Measurements from ENCODE around the gene WFDC12.

Gene WFDC12

DNA sequence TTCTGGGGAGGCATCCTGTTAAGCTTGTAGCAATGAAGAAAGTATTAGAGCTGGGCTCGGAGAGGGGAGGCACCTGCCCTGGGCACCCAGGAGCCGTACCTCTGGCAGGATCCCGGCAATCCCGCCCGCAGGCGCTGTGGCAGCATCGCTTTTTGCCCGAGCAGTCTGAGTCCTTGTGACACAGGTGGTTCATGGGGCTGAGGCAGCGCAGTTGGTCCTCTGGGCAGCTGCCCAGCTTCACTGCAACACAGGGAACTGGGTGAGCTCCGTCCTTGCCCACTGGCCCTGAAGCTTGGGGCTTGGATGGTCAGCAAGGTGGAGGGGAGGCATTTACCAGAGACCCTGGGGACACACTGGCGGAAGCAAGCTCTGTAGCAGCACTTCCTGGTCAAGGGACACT is 14.0 kb downstream of the WFDC12 start:
- no peak for TF ChIP-seq POLR2AphosphoS5 (IDR thresholded peaks at IDR 0.05; ENCODE audit: low read depth, low read length)
- TF ChIP-seq, protein P1, sequence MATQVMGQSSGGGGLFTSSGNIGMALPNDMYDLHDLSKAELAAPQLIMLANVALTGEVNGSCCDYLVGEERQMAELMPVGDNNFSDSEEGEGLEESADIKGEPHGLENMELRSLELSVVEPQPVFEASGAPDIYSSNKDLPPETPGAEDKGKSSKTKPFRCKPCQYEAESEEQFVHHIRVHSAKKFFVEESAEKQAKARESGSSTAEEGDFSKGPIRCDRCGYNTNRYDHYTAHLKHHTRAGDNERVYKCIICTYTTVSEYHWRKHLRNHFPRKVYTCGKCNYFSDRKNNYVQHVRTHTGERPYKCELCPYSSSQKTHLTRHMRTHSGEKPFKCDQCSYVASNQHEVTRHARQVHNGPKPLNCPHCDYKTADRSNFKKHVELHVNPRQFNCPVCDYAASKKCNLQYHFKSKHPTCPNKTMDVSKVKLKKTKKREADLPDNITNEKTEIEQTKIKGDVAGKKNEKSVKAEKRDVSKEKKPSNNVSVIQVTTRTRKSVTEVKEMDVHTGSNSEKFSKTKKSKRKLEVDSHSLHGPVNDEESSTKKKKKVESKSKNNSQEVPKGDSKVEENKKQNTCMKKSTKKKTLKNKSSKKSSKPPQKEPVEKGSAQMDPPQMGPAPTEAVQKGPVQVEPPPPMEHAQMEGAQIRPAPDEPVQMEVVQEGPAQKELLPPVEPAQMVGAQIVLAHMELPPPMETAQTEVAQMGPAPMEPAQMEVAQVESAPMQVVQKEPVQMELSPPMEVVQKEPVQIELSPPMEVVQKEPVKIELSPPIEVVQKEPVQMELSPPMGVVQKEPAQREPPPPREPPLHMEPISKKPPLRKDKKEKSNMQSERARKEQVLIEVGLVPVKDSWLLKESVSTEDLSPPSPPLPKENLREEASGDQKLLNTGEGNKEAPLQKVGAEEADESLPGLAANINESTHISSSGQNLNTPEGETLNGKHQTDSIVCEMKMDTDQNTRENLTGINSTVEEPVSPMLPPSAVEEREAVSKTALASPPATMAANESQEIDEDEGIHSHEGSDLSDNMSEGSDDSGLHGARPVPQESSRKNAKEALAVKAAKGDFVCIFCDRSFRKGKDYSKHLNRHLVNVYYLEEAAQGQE (IDR thresholded peaks at IDR 0.05; ENCODE audit: insufficient read depth in 1 of 2, low read depth in 2 of 2, low read length in 2 of 2) = no peak
- TF ChIP-seq TAF1 (IDR thresholded peaks at IDR 0.05; ENCODE audit: borderline replicate concordance, insufficient read depth, low read length) = no peak
- no peak for TF ChIP-seq FOXP2 (optimal IDR thresholded peaks at IDR 0.05; ENCODE audit: borderline replicate concordance, extremely low read depth, extremely low read length, insufficient read depth)
- no peak for TF ChIP-seq SIN3A (IDR thresholded peaks at IDR 0.05; ENCODE audit: borderline replicate concordance, insufficient read depth, low read length)

DNA sequence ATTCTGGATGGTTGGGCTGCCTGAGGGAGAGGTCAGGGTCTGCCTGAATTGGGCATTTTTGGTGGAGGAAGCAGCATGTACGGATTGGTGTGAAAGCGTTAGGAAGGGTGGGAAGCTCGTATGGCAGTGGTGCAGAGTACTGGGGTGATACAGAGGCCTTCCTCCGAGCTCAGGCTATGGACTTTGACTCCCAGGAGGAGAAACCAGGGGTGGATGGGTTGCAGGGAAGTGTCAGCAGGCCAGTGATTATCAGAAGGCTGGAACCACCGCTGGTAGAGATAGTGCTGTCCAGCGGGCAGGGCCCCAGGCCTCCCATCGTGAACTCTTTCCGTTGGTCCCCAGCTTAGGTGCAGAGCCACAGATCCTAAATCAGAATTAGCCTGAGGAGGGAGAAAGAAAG is 14.6 kb downstream of the WFDC12 start:
- TF ChIP-seq, protein P1 (IDR thresholded peaks at IDR 0.05; ENCODE audit: insufficient read depth in 1 of 2, low read depth in 2 of 2, low read length in 2 of 2) = no peak
- TF ChIP-seq POLR2AphosphoS5 (IDR thresholded peaks at IDR 0.05; ENCODE audit: low read depth, low read length) (no peak), SIN3A (IDR thresholded peaks at IDR 0.05; ENCODE audit: borderline replicate concordance, insufficient read depth, low read length) (no peak), FOXP2 (optimal IDR thresholded peaks at IDR 0.05; ENCODE audit: borderline replicate concordance, extremely low read depth, extremely low read length, insufficient read depth) (no peak), TAF1 (IDR thresholded peaks at IDR 0.05; ENCODE audit: borderline replicate concordance, insufficient read depth, low read length) (no peak)

DNA sequence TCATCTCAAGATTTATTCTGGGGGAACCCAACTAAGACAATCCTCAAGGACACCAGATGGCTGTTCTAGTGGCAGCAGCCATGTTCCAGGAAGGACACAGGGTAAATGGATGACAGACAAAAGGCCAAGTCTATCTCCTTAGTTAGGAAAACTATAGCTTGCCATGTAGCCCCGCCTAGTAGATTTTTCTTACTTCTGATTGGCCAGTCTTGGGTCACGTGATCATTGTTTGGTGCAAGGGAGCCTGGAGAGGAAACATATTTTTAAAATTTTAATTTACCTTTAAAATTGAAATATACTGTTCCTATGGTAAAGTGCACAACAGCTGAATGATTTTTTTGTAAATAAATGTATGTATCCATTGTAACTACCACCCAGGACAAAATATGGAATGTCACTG is 18.9 kb downstream of the WFDC12 start:
- TF ChIP-seq, protein P1 (IDR thresholded peaks at IDR 0.05; ENCODE audit: insufficient read depth in 1 of 2, low read depth in 2 of 2, low read length in 2 of 2) = no peak
- TF ChIP-seq POLR2AphosphoS5 (IDR thresholded peaks at IDR 0.05; ENCODE audit: low read depth, low read length) (no peak), SIN3A (IDR thresholded peaks at IDR 0.05; ENCODE audit: borderline replicate concordance, insufficient read depth, low read length) (no peak), TAF1 (IDR thresholded peaks at IDR 0.05; ENCODE audit: borderline replicate concordance, insufficient read depth, low read length) (no peak), FOXP2 (optimal IDR thresholded peaks at IDR 0.05; ENCODE audit: borderline replicate concordance, extremely low read depth, extremely low read length, insufficient read depth) (no peak)

DNA sequence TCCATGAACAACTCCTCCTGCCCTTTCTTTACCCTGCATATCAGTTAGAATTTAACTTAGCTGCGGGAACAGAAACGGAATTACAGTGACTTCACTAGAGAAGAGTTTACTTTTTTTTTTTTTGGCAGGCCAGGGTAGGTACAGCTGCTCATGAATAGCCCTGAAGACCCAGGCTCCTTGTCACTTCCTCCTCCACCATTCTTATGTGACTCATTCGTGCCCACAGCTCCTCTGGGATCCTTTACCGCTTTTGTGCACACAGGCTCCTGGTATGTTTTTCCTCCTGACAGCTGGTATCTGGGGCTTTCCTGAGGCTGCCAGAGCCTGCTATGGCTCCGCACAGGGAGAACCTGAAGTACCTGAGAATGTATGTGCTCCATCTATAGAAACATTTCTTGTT is 19.5 kb downstream of the WFDC12 start:
- TF ChIP-seq, protein P1 (IDR thresholded peaks at IDR 0.05; ENCODE audit: insufficient read depth in 1 of 2, low read depth in 2 of 2, low read length in 2 of 2) = no peak
- TF ChIP-seq FOXP2 (optimal IDR thresholded peaks at IDR 0.05; ENCODE audit: borderline replicate concordance, extremely low read depth, extremely low read length, insufficient read depth) = no peak
- TF ChIP-seq TAF1 (IDR thresholded peaks at IDR 0.05; ENCODE audit: borderline replicate concordance, insufficient read depth, low read length) = no peak
- no peak for TF ChIP-seq POLR2AphosphoS5 (IDR thresholded peaks at IDR 0.05; ENCODE audit: low read depth, low read length)

DNA sequence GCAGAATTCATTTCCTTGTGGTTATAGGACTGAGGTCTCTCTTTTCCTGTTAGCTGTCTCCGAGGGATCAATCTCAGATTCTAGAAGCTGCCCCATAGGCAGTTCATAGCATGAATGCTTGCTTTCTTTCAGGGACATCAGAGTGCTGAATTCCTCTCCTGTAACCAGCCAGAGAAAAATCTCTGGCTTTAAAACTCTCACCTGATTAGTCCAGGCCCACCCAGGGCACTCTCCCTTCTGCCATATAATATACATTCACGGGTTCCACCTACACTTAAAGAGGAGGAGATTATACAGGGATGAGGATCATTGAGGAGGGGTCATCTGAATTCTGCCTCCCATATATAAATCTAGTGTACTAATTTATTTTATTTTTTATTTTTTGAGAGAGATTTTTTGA is 21.2 kb downstream of the WFDC12 start:
- TF ChIP-seq TAF1 (IDR thresholded peaks at IDR 0.05; ENCODE audit: borderline replicate concordance, insufficient read depth, low read length) = no peak
- no peak for TF ChIP-seq POLR2AphosphoS5 (IDR thresholded peaks at IDR 0.05; ENCODE audit: low read depth, low read length)
- TF ChIP-seq, protein P1 (IDR thresholded peaks at IDR 0.05; ENCODE audit: insufficient read depth in 1 of 2, low read depth in 2 of 2, low read length in 2 of 2) = no peak
- TF ChIP-seq SIN3A (IDR thresholded peaks at IDR 0.05; ENCODE audit: borderline replicate concordance, insufficient read depth, low read length) = no peak
- TF ChIP-seq FOXP2 (optimal IDR thresholded peaks at IDR 0.05; ENCODE audit: borderline replicate concordance, extremely low read depth, extremely low read length, insufficient read depth) = no peak
